ENCODE measurements around the gene ITGB3BP.
"Not testable (repeated sequence)": the region's sequence is repeated elsewhere in the genome, so short reads cannot be mapped to it uniquely, and the experiment has no call there.

The ITGB3BP gene

GRCh38 chr1:63506782-63507181, 16.2 kb downstream of the ITGB3BP start:
- DNase-seq (ENCODE audit: low spot score) = no peak

GRCh38 chr1:63501256-63501655, 21.8 kb downstream of the ITGB3BP start:
- no peak for DNase-seq (ENCODE audit: low spot score)

- no peak for DNase-seq (ENCODE audit: low spot score)
Observed at GRCh38 chr1:63498106-63498505, 24.9 kb downstream of the ITGB3BP start.

GRCh38 chr1:63497577-63497976, 25.4 kb downstream of the ITGB3BP start:
- no peak for DNase-seq (ENCODE audit: low spot score)

GRCh38 chr1:63487336-63488065, 35.5 kb downstream of the ITGB3BP start:
- no peak for DNase-seq (ENCODE audit: low spot score)

- DNase-seq (ENCODE audit: low spot score) = no peak
Observed at GRCh38 chr1:63486629-63487028, 36.4 kb downstream of the ITGB3BP start.

- DNase-seq (ENCODE audit: low spot score) = no peak
Observed at GRCh38 chr1:63480057-63480456, 43.0 kb downstream of the ITGB3BP start.

GRCh38 chr1:63475761-63476160, 47.3 kb downstream of the ITGB3BP start:
- DNase-seq (ENCODE audit: low spot score) = no peak

GRCh38 chr1:63468683-63469082, 54.3 kb downstream of the ITGB3BP start:
- not testable (repeated sequence) for DNase-seq (ENCODE audit: low spot score)

GRCh38 chr1:63466759-63467158, 56.3 kb downstream of the ITGB3BP start:
- DNase-seq (ENCODE audit: low spot score) = no peak

GRCh38 chr1:63466181-63466580, 56.8 kb downstream of the ITGB3BP start:
- no peak for DNase-seq (ENCODE audit: low spot score)

- DNase-seq (ENCODE audit: low spot score) = no peak
Observed at GRCh38 chr1:63463248-63463647, 59.8 kb downstream of the ITGB3BP start.

GRCh38 chr1:63461661-63462230, 61.3 kb downstream of the ITGB3BP start:
- DNase-seq (ENCODE audit: low spot score) = no peak

GRCh38 chr1:63458750-63459149, 64.3 kb downstream of the ITGB3BP start:
- no peak for DNase-seq (ENCODE audit: low spot score)

GRCh38 chr1:63454269-63454668, 68.8 kb downstream of the ITGB3BP start:
- DNase-seq (ENCODE audit: low spot score) = no peak

- no peak for DNase-seq (ENCODE audit: low spot score)
Observed at GRCh38 chr1:63453232-63453631, 69.8 kb downstream of the ITGB3BP start.

GRCh38 chr1:63450416-63450815, 72.6 kb downstream of the ITGB3BP start:
- DNase-seq (ENCODE audit: low spot score) = no peak

GRCh38 chr1:63448731-63449246, 74.2 kb downstream of the ITGB3BP start:
- DNase-seq (ENCODE audit: low spot score) = no peak

GRCh38 chr1:63442141-63442475, 80.9 kb downstream of the ITGB3BP start:
- DNase-seq (ENCODE audit: low spot score) = no peak

- DNase-seq (ENCODE audit: low spot score) = no peak
Observed at GRCh38 chr1:63435161-63435560, 87.9 kb downstream of the ITGB3BP start.

GRCh38 chr1:63429281-63429680, 93.7 kb downstream of the ITGB3BP start:
- no peak for DNase-seq (ENCODE audit: low spot score)

- DNase-seq (ENCODE audit: low spot score) = no peak
Observed at GRCh38 chr1:63428815-63429214, 94.2 kb downstream of the ITGB3BP start.

GRCh38 chr1:63423649-63424048, 99.4 kb downstream of the ITGB3BP start:
- DNase-seq (ENCODE audit: low spot score) = no peak

- not testable (repeated sequence) for DNase-seq (ENCODE audit: low spot score)
Observed at GRCh38 chr1:63420746-63421145, 102.3 kb downstream of the ITGB3BP start.
